OCI-LY1 (cell line): ENCODE results near the gene RPL27.
"Not testable (repeated sequence)": the region's sequence is repeated elsewhere in the genome, so short reads cannot be mapped to it uniquely, and the experiment has no call there.

Experiments used
- H2AFZ ChIP-seq: fragments of 200-600 bp; sonication (generic), shearing (Covaris generic); 2 replicates; pipeline ENCODE4 v1.6.0; 2014; ENCODE audit warnings: antibody characterized with exemption, mild to moderate bottlenecking, low read length
- H3F3A ChIP-seq: fragments of 200-600 bp; sonication (generic), shearing (Covaris generic); 2 replicates; pipeline ENCODE4 v1.6.0; 2014; ENCODE audit warnings: mild to moderate bottlenecking, antibody characterized with exemption, low read length, moderate library complexity; ENCODE audit not compliant: insufficient read depth
- H3K27ac ChIP-seq: fragments of 200-600 bp; sonication (generic); 2 replicates; pipeline ENCODE4 v1.5.1; 2014; ENCODE audit warnings: low read length, mixed run types, mild to moderate bottlenecking, low read depth; ENCODE audit not compliant: poor library complexity, severe bottlenecking
- H3K27me3 ChIP-seq: fragments of 200-600 bp; sonication (generic); 2 replicates; pipeline ENCODE4 v1.6.0; 2014; ENCODE audit warnings: antibody characterized with exemption, mild to moderate bottlenecking, low read length, moderate library complexity; ENCODE audit not compliant: insufficient read depth
- H3K36me3 ChIP-seq: fragments of 200-600 bp; sonication (generic); 2 replicates; pipeline ENCODE4 v1.6.1; 2014; ENCODE audit warnings: mild to moderate bottlenecking, antibody characterized with exemption, low read length, moderate library complexity, mixed read lengths; ENCODE audit not compliant: insufficient read depth
- H3K4me1 ChIP-seq: fragments of 200-600 bp; sonication (generic); 2 replicates; pipeline ENCODE4 v1.5.1; 2014; ENCODE audit warnings: mild to moderate bottlenecking, low read length, moderate library complexity; ENCODE audit not compliant: insufficient read depth, severe bottlenecking
- H3K4me2 ChIP-seq: fragments of 200-600 bp; sonication (generic), shearing (Covaris generic); 2 replicates; pipeline ENCODE4 v1.6.1; 2014; ENCODE audit warnings: low read length
- H3K4me3 ChIP-seq: fragments of 200-600 bp; sonication (generic); 2 replicates; pipeline ENCODE4 v1.5.1; 2014; ENCODE audit warnings: low read length, low read depth, mild to moderate bottlenecking, mixed read lengths; ENCODE audit not compliant: poor library complexity, severe bottlenecking
- H3K79me2 ChIP-seq: fragments of 200-600 bp; shearing (Covaris generic); 2 replicates; pipeline ENCODE4 v1.6.1; 2016; ENCODE audit warnings: mixed run types, low read length, mixed read lengths; ENCODE audit not compliant: insufficient read depth
- H3K9ac ChIP-seq: fragments of 200-600 bp; sonication (generic), shearing (Covaris generic); 2 replicates; pipeline ENCODE4 v1.6.1; 2014; ENCODE audit warnings: mild to moderate bottlenecking, low read length, mixed read lengths
- H3K9me2 ChIP-seq: fragments of 200-600 bp; sonication (generic), shearing (Covaris generic); 2 replicates; pipeline ENCODE4 v1.6.1; 2014; ENCODE audit warnings: low read depth, mild to moderate bottlenecking, low read length, mixed read lengths
- H3K9me3 ChIP-seq: fragments of 200-600 bp; shearing (Covaris generic); 2 replicates; pipeline ENCODE4 v1.6.1; 2014; ENCODE audit warnings: low read length, mixed read lengths
- H4K20me1 ChIP-seq: fragments of 200-600 bp; sonication (generic), shearing (Covaris generic); 2 replicates; pipeline ENCODE4 v1.6.0; 2016; ENCODE audit warnings: mild to moderate bottlenecking, low read length; ENCODE audit not compliant: insufficient read depth
- CTCF ChIP-seq: fragments of 200-600 bp; sonication (generic), shearing (Covaris generic); IDR thresholded peaks from 2 replicates; pipeline ENCODE4 v1.5.1; 2017; ENCODE audit warnings: mild to moderate bottlenecking, antibody characterized with exemption, low read length, moderate library complexity, mixed read lengths
- EZH2 ChIP-seq: fragments of 200-600 bp; sonication (generic), shearing (Covaris generic); IDR thresholded peaks from 2 replicates; pipeline ENCODE4 v1.8.0; 2017; ENCODE audit warnings: borderline replicate concordance, mixed run types, mild to moderate bottlenecking, antibody characterized with exemption, low read length, moderate library complexity, mixed read lengths

Gene RPL27

GRCh38 chr17:42969001-42969581 is 29.1 kb upstream of the RPL27 start:
- no peak overlapping the region for H3K4me2 ChIP-seq
- H3K27ac ChIP-seq = no peak overlapping the region
- H3K9ac ChIP-seq = no peak overlapping the region
- H4K20me1 ChIP-seq = no peaks in the 10 kb centered on the region
- H3K9me2 ChIP-seq = no peaks in the 10 kb centered on the region
- no peak overlapping the region for H3K4me3 ChIP-seq
- no peaks in the 10 kb centered on the region for H3K9me3 ChIP-seq
- H3F3A ChIP-seq = peaks cover 4% of the 10 kb centered on the region; the same call in 1 of the 2 replicates
- no peaks in the 10 kb centered on the region for H3K27me3 ChIP-seq
- no peak overlapping the region for H2AFZ ChIP-seq
- H3K36me3 ChIP-seq = no peaks in the 10 kb centered on the region
- no peaks in the 10 kb centered on the region for H3K79me2 ChIP-seq
- TF ChIP-seq EZH2 (no peak), CTCF (no peak)
- H3K4me1 ChIP-seq = no peaks in the 10 kb centered on the region

- no peaks in the 10 kb centered on the region for H3K27me3 ChIP-seq
- no peaks in the 10 kb centered on the region for H3K4me1 ChIP-seq
- no peak overlapping the region for H3K9ac ChIP-seq
- no peaks in the 10 kb centered on the region for H3K79me2 ChIP-seq
- no peak overlapping the region for H3K27ac ChIP-seq
- H3K9me3 ChIP-seq = no peaks in the 10 kb centered on the region
- H2AFZ ChIP-seq = no peak overlapping the region
- H3K9me2 ChIP-seq = no peaks in the 10 kb centered on the region
- no peak overlapping the region for H3K4me2 ChIP-seq
- H3K36me3 ChIP-seq = no peaks in the 10 kb centered on the region
- peaks cover 4% of the 10 kb centered on the region; the same call in 1 of the 2 replicates for H3F3A ChIP-seq
- no peak overlapping the region for H3K4me3 ChIP-seq
- TF ChIP-seq EZH2 (no peak), CTCF (no peak)
- H4K20me1 ChIP-seq = no peaks in the 10 kb centered on the region
Observed at GRCh38 chr17:42971589-42971988, 26.6 kb upstream of the RPL27 start.

- not testable (repeated sequence) for H3K4me2 ChIP-seq, H3K79me2 ChIP-seq, H3K27ac ChIP-seq, H2AFZ ChIP-seq, H3K9ac ChIP-seq, H3K9me2 ChIP-seq, H3K9me3 ChIP-seq, H3K4me1 ChIP-seq, H3K27me3 ChIP-seq, H3F3A ChIP-seq, H3K4me3 ChIP-seq, H3K36me3 ChIP-seq, H4K20me1 ChIP-seq
Observed at GRCh38 chr17:42973323-42973722, 24.9 kb upstream of the RPL27 start.

- Histone ChIP-seq H3K79me2 (no peaks in the 10 kb centered on the region), H3K27me3 (no peaks in the 10 kb centered on the region), H3K4me2 (no peak overlapping the region), H3K36me3 (no peaks in the 10 kb centered on the region), H3K27ac (no peak overlapping the region), H3K9me3 (no peaks in the 10 kb centered on the region), H3K4me3 (no peak overlapping the region), H2AFZ (no peak overlapping the region), H3F3A (no peaks in the 10 kb centered on the region), H3K9me2 (no peaks in the 10 kb centered on the region), H4K20me1 (no peaks in the 10 kb centered on the region), H3K4me1 (peaks cover 9% of the 10 kb centered on the region), H3K9ac (no peak overlapping the region)
- TF ChIP-seq CTCF (no peak), EZH2 (no peak)
Observed at GRCh38 chr17:42975265-42975664, 23.0 kb upstream of the RPL27 start.

GRCh38 chr17:42975701-42976100 is 22.5 kb upstream of the RPL27 start:
- not testable (repeated sequence) for H3K9ac ChIP-seq, H4K20me1 ChIP-seq

More at GRCh38 chr17:42975701-42976100, 22.5 kb upstream of the RPL27 start:
- not testable (repeated sequence) for H3K4me1 ChIP-seq, H3K79me2 ChIP-seq, H3K27me3 ChIP-seq, H3K9me3 ChIP-seq, H2AFZ ChIP-seq, H3F3A ChIP-seq, H3K27ac ChIP-seq, H3K36me3 ChIP-seq, H3K4me2 ChIP-seq, H3K4me3 ChIP-seq, H3K9me2 ChIP-seq
